ENCODE results near the gene LRRC46.

DNA sequence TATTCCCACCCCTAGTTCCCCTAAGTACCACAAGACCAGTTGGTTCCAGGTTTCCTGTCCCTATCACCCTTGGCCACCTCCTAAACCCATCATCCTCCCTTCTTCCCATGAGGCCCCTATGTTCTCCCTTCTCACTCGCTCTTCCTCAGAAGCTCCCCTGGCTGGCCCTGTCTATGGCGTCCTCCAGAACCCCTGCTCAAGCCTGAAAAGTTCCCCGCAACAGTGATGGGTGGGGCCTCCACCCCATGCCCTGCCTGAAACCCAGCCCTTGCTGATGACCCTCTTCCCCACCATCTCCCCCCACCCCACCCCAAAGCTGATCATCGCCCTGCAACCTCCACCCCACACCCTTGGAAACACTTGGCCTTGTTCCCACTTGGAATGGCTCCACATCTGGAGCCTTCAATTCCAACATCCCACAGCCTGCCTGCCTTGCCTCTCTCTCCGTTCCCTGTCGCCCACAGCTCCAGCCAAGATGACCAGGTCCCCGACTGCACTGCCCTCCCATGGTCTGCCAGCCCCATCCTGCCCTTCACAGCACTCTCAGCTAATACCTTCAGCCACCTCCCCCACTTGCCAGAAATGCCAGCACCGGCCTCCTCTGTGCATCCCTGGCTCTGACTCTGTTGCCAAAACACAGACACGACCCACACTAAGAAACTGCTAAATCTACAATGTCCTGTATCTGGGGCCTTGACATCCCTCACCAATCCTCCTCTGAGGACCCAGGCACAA lies 20.4 kb upstream of the LRRC46 start:
- no peak for TF ChIP-seq EZH2phosphoT487 (IDR thresholded peaks at IDR 0.05; ENCODE audit: insufficient read depth, low read depth)
- TF ChIP-seq EZH2 (IDR thresholded peaks at IDR 0.05; ENCODE audit: insufficient read depth, poor library complexity, severe bottlenecking) = no peak
